Heart right ventricle (tissue), 16 donors: ENCODE data around the gene BPTF. TPM values are rescaled to one million over a fixed set of nuclear protein-coding genes. Genes with fewer than 3 reads are reported as not detected.

Source experiments
- ATAC-seq, 8 donors: fragments of 200-7000 bp; cut with Tn5 transposase; one replicate each; pipeline ENCODE4 v1.9.1; 2020; ENCODE audit warnings: mild to moderate bottlenecking in 8 of 8, moderate library complexity in 8 of 8, moderate number of reproducible peaks in 1 of 8
- DNase-seq, 2 donors: peaks; one replicate each; pipeline ENCODE4 v3.0.0-alpha.2; 2020
- H3K27ac ChIP-seq, 10 donors: fragments of 200-600 bp; sonication (generic) in 2 of 10; one replicate each; pipeline versions ENCODE4 v1.5.0 to v1.8.0; 2020 to 2022; ENCODE audit warnings: mild to moderate bottlenecking in 3 of 10
- H3K27me3 ChIP-seq, 7 donors: fragments of 200-600 bp; one replicate each; pipeline ENCODE4 v1.8.0; 2021 to 2022; ENCODE audit warnings: mild to moderate bottlenecking in 2 of 7
- H3K36me3 ChIP-seq, 9 donors: fragments of 200-600 bp; sonication (generic) in 1 of 9; one replicate each; pipeline versions ENCODE4 v1.5.0 to v1.8.0; 2020 to 2022; ENCODE audit warnings: mild to moderate bottlenecking in 2 of 9
- H3K4me1 ChIP-seq, 9 donors: fragments of 200-600 bp; sonication (generic) in 1 of 9; one replicate each; pipeline versions ENCODE4 v1.5.0 to v1.8.0; 2020 to 2022; ENCODE audit warnings: mild to moderate bottlenecking in 4 of 9
- H3K4me3 ChIP-seq, 10 donors: fragments of 200-600 bp; sonication (generic) in 2 of 10; one replicate each; pipeline versions ENCODE4 v1.5.0 to v1.8.0; 2020 to 2022; ENCODE audit warnings: mild to moderate bottlenecking in 7 of 10, moderate library complexity in 2 of 10
- H3K9me3 ChIP-seq, 11 donors: fragments of 200-600 bp in 10 of 11; sonication (generic) in 2 of 11; one replicate each; pipeline versions ENCODE4 v1.5.0 to v1.8.0; 2013 to 2022; ENCODE audit warnings: mild to moderate bottlenecking in 2 of 11, control low read depth in 1 of 11, moderate library complexity in 1 of 11
- WGBS, 2 donors: extraction: QIAGEN DNeasy Blood & Tissue Kit; methylation state at CpG; one replicate each; pipeline ENCODE4 v1.1.7; 2013; ENCODE audit warnings: inconsistent platforms in 1 of 2; 5-methylcytosine and 5-hydroxymethylcytosine counted together
- intact Hi-C, 10 donors: fragments of 100-400 bp; cut with DNase I; formaldehyde crosslinking; loops; one replicate each; pipeline versions ENCODE4 v1.11.1 to v1.14.2; 2022
- polyA plus RNA-seq, 2 donors: library from polyadenylated mRNA; stranded (reverse); fragments of 200-250 nt; gene quantifications; one replicate each; pipeline ENCODE4 v1.2.3, GENCODE V29; 2013
- total RNA-seq, 10 donors: library from RNA; stranded (reverse); fragmentation: NEBNext Ultra II Directional in 3 of 10; extraction: Animal tissue kit (Norgen Biotek cat#: 25700) in 3 of 10; gene quantifications; one replicate each; pipeline versions ENCODE4 v1.2.1 to v1.2.4, GENCODE V29; 2021 to 2023
- TF ChIP-seq, protein P1 (sequence below), 9 donors: fragments of 200-600 bp; sonication (generic) in 2 of 9; IDR thresholded peaks; one replicate each; pipeline versions ENCODE4 v1.5.0 to v1.8.0; 2021 to 2022; ENCODE audit warnings: antibody characterized with exemption in 9 of 9, mild to moderate bottlenecking in 5 of 9, moderate library complexity in 1 of 9
- donor health status: Arrhythmogenic right ventricular cardiomyopathy.
- donor health status: ischemic (EF 13 %, LVEDD 7.1; RV severe dilation, severe dysfunction).
- donor health status: healthy with polysubstance abuse.
- donor health status: DM: no; HTN: yes; CAD: no.
- donor health status: DM: no; HTN: no; CAD: no.
- donor health status: ischemic (EF 25% LVEDD 6.9; RV normal size, moderate dysfunction).
- donor health status: ischemic (EF 25% LVEDD 5.7; RV mildly dilated, moderate dysfunction).
- donor health status: healthy.
- donor health status: DM: yes; HTN: yes; CAD: no.
- donor health status: Ischemic cardiomyopathy.
- donor health status: ischemic (EF 35%, LVEDD 5.7; RV mildly dilated, moderate dysfunction).
- donor health status: nonischemic (EF 11% LVEDD 7.7; RV severe dilation, severe dysfunction).
- donor health status: DM: yes; HTN: yes; CAD: no.
- donor health status: PGD.
- donor health status: ischemic (EF 29% LVEDD 5.4; RV normal size, mild dysfunction).
- donor health status: nonischemic (EF 23%, LVEDD 6.1; RV moderate dilation, normal function).

The BPTF gene
- total and polyA plus RNA-seq, 12 donors, result 9.2 to 102 (median 76.9) TPM

DNA sequence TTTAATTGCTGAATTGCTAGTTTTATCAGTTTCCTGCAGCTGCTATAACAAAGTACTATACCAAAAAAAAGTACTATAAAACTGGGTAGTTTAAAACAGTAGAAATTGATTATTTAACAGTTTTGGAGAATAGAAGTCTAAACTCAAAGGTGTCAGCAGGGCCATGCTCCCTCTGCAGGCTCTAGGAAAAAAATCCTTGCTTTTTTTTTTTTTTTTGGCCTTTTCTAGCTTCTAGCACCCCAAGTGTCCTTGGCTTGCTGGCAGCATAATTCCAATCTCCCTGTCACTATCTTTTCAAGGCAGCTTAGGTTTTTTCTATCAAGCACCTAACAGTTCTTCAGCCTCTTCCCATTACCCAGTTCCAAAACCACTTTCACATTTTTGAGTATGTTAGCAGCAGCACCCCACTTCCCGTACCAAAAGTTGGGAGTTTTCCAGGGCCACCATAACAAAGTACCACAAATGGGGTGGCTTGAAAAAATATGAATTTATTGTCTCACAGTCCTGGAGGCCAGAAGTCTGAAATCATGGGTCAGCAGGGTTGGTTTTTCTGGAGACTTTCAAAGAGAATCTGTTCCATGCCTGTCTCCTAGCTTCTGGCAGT lies 37.4 kb downstream of the BPTF start:
- intact Hi-C loops, result no loop called here
- TF ChIP-seq, protein P1, sequence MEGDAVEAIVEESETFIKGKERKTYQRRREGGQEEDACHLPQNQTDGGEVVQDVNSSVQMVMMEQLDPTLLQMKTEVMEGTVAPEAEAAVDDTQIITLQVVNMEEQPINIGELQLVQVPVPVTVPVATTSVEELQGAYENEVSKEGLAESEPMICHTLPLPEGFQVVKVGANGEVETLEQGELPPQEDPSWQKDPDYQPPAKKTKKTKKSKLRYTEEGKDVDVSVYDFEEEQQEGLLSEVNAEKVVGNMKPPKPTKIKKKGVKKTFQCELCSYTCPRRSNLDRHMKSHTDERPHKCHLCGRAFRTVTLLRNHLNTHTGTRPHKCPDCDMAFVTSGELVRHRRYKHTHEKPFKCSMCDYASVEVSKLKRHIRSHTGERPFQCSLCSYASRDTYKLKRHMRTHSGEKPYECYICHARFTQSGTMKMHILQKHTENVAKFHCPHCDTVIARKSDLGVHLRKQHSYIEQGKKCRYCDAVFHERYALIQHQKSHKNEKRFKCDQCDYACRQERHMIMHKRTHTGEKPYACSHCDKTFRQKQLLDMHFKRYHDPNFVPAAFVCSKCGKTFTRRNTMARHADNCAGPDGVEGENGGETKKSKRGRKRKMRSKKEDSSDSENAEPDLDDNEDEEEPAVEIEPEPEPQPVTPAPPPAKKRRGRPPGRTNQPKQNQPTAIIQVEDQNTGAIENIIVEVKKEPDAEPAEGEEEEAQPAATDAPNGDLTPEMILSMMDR (IDR thresholded peaks at IDR 0.05), result no peak
- WGBS, 2 donors, result 82 to 94% methylated on average over 1 of the region's 1 CpG

DNA sequence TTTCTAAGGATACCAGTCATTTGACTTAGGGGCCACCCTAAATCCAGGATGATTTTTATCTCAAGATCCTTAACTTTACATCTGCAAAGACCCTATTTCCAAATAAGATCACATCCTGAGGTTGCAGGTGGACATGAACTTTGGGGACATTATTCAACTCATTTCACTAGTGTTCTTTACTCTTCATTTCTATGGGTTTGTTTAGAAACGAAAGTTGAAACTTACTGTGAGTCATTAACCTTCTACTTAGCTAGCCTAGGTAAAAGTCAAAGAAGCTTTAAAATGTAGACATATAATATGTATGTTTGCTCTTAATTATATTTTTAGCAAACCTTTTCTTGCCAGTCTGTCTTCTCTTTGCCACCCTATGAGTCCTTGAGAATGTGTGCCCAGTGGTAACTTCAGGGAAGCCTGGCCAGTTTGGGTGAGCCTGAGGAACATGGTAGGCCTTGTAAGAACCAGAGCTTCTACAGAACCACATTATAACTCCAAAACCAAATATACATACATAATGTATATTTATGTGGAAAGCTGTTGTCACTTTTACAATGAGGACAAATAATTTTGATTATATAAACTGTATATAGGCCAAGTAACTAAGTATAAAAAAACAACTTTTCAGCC lies 38.4 kb downstream of the BPTF start:
- H3K4me3 ChIP-seq, result no peak overlapping the region
- ATAC-seq, result no peak
- H3K36me3 ChIP-seq, result peaks cover 0 to 17% (median 0%) of the 10 kb centered on the region in 9 donors
- 91 to 100% methylated on average over 1 of the region's 1 CpG for whole genome bisulfite sequencing, 2 donors
- no peak overlapping the region for H3K27ac ChIP-seq
- DNase-seq, result no peak
- H3K9me3 ChIP-seq, result no peaks in the 10 kb centered on the region
- intact Hi-C loops, result no loop called here
- no peaks in the 10 kb centered on the region for H3K27me3 ChIP-seq
- peaks cover 0 to 48% (median 32%) of the 10 kb centered on the region in 9 donors for H3K4me1 ChIP-seq
- TF ChIP-seq, protein P1 (IDR thresholded peaks at IDR 0.05), result no peak

More for the DNA sequence above, 37.4 kb downstream of the BPTF start:
- Histone ChIP-seq H3K36me3 (peaks cover 0 to 16% (median 0%) of the 10 kb centered on the region in 9 donors), H3K4me3 (no peak overlapping the region), H3K4me1 (peaks cover 0 to 48% (median 32%) of the 10 kb centered on the region in 9 donors), H3K27ac (no peak overlapping the region), H3K9me3 (no peaks in the 10 kb centered on the region), H3K27me3 (no peaks in the 10 kb centered on the region)
- ATAC-seq, result no peak
- DNase-seq, result no peak

DNA sequence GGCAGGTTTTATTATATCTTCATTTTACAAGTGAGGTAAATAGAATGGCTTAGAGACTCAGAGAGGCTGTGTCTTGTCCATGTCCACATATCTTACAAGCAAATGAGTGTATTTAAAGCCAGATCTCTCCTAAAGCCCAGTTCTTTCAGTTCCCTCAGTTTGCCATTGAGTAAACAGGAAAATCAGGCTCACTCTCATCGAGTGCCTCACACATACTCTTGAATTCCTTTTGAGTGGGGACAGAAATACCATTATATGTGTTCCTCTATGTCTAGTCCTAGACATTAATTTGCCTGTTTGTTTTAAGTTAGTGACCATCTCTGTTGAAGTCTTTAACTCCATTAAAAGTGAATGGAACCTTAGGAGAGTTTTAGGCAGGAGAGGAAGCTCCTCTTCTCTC lies 40.1 kb downstream of the BPTF start:
- Histone ChIP-seq H3K4me1 (peaks cover 0 to 34% (median 16%) of the 10 kb centered on the region in 9 donors), H3K27ac (no peak overlapping the region), H3K36me3 (peaks cover 0 to 20% (median 4%) of the 10 kb centered on the region in 9 donors), H3K9me3 (no peaks in the 10 kb centered on the region), H3K4me3 (no peak overlapping the region), H3K27me3 (no peaks in the 10 kb centered on the region)
- intact Hi-C loops, result no loop called here
- WGBS, 2 donors, result 31 to 37% methylated on average over 1 of the region's 1 CpG
- TF ChIP-seq, protein P1 (IDR thresholded peaks at IDR 0.05), result no peak
- DNase-seq (no peak), ATAC-seq (no peak)

DNA sequence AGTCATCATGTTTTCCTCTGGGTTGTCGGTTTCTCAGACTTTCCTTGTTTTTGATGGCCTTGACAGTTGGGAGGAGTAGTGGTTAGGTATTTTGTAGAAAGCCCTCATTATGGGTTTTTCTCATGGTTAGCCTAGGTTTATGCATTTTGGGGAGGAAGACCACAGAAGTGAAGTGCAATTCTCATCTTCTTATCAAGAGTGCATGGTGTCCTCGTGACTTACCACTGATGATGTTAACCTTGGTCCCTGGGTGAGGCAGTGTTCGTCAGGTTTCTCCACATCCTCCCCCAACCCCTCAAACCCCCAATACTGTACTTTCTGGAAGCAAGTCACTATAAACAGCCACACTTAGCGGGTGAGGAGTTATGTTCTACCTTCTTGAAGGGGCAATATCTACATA lies 42.3 kb downstream of the BPTF start:
- H3K4me1 ChIP-seq, result peaks cover 0 to 25% (median 9%) of the 10 kb centered on the region in 9 donors
- ATAC-seq (no peak), DNase-seq (no peak)
- no peaks in the 10 kb centered on the region for H3K27me3 ChIP-seq
- no peaks in the 10 kb centered on the region for H3K9me3 ChIP-seq
- H3K27ac ChIP-seq, result no peak overlapping the region
- TF ChIP-seq, protein P1 (IDR thresholded peaks at IDR 0.05), result no peak
- peaks cover 0 to 23% (median 4%) of the 10 kb centered on the region in 9 donors for H3K36me3 ChIP-seq
- WGBS, 2 donors, result 85 to 92% methylated on average over 4 of the region's 4 CpGs
- intact Hi-C loops, result no loop called here
- no peak overlapping the region for H3K4me3 ChIP-seq
